ENCODE measurements around the gene RAMP3. TPM values are rescaled to one million over a fixed set of nuclear protein-coding genes. Genes with fewer than 3 reads are reported as not detected.

RAMP3 gene
- total RNA-seq, 4 donors from 2014 or later = 31.9 to 66.5 (median 46.1) TPM

DNA sequence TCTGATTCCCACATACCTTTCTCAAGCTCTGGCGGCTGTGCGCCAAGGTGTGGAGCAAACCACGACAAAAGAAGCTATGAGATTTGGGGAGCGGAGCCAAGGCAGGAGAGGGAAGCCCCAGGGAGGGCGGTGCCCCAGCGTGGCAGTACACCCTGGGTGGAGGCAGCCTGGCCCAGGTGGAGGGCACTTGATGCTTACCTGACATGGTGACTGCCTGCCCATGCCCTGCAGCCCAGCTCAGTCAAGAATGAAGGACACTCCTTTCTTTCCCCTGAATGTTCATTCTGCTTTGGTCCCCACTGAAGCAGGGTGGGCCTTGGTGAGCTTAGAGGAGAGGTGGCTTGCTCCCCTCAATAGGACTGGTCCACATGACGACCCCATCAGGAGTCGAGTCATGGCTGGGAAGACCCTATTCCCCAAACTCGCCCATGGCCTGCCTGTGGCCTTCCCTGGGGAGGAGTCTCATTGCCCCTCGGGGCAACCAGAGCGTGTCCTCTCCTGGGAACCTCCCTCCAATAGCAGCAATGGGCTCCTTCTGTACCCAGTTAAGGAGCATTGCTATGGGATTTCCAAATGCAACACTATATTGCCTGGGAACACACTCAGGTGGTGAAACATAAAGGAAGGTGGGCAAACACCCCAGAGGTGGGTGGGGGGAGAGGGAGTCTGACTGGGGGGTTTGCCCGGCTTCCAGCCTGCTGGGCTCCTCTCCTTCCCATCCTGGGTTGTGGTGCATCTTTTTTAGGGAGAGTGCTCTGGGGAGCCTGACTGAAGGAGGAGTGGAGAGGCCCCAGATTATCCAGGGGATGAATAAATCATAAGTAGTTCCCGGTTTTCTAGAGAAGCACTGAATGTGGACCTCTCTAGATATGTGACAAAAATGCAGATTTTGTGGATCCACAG is 22.7 kb downstream of the RAMP3 start:
- ATAC-seq = no peak
- 87 to 88% methylated on average over 4 to 6 of the region's 13 CpGs for whole genome bisulfite sequencing, 2 donors (ENCODE audit: low coverage in 1 of 2)
- no peak for TF ChIP-seq EP300 (IDR thresholded peaks at IDR 0.05)
- TF ChIP-seq, protein P1, sequence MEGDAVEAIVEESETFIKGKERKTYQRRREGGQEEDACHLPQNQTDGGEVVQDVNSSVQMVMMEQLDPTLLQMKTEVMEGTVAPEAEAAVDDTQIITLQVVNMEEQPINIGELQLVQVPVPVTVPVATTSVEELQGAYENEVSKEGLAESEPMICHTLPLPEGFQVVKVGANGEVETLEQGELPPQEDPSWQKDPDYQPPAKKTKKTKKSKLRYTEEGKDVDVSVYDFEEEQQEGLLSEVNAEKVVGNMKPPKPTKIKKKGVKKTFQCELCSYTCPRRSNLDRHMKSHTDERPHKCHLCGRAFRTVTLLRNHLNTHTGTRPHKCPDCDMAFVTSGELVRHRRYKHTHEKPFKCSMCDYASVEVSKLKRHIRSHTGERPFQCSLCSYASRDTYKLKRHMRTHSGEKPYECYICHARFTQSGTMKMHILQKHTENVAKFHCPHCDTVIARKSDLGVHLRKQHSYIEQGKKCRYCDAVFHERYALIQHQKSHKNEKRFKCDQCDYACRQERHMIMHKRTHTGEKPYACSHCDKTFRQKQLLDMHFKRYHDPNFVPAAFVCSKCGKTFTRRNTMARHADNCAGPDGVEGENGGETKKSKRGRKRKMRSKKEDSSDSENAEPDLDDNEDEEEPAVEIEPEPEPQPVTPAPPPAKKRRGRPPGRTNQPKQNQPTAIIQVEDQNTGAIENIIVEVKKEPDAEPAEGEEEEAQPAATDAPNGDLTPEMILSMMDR (IDR thresholded peaks at IDR 0.05) = no peak
- no peak for TF ChIP-seq POLR2A (IDR thresholded peaks at IDR 0.05)
- no peak for TF ChIP-seq POLR2AphosphoS5 (IDR thresholded peaks at IDR 0.05)
- H3K9me3 ChIP-seq = no peaks in the 10 kb centered on the region
- no peaks in the 10 kb centered on the region for H3K4me1 ChIP-seq
- no peak overlapping the region for H3K27ac ChIP-seq
- peaks cover 24% of the 10 kb centered on the region for H3K27me3 ChIP-seq
- H3K4me3 ChIP-seq = no peak overlapping the region
- no peaks in the 10 kb centered on the region for H3K36me3 ChIP-seq

GRCh38 chr7:45181286-45181960 is 23.8 kb downstream of the RAMP3 start:
- no peak for TF ChIP-seq POLR2A (IDR thresholded peaks at IDR 0.05)
- no peak for TF ChIP-seq EP300 (IDR thresholded peaks at IDR 0.05)
- TF ChIP-seq, protein P1 (IDR thresholded peaks at IDR 0.05) = no peak
- no peak for TF ChIP-seq POLR2AphosphoS5 (IDR thresholded peaks at IDR 0.05)
- H3K36me3 ChIP-seq = no peaks in the 10 kb centered on the region
- WGBS, 2 donors (ENCODE audit: low coverage in 1 of 2) = 82 to 100% methylated on average over 1 to 2 of the region's 7 CpGs

DNA sequence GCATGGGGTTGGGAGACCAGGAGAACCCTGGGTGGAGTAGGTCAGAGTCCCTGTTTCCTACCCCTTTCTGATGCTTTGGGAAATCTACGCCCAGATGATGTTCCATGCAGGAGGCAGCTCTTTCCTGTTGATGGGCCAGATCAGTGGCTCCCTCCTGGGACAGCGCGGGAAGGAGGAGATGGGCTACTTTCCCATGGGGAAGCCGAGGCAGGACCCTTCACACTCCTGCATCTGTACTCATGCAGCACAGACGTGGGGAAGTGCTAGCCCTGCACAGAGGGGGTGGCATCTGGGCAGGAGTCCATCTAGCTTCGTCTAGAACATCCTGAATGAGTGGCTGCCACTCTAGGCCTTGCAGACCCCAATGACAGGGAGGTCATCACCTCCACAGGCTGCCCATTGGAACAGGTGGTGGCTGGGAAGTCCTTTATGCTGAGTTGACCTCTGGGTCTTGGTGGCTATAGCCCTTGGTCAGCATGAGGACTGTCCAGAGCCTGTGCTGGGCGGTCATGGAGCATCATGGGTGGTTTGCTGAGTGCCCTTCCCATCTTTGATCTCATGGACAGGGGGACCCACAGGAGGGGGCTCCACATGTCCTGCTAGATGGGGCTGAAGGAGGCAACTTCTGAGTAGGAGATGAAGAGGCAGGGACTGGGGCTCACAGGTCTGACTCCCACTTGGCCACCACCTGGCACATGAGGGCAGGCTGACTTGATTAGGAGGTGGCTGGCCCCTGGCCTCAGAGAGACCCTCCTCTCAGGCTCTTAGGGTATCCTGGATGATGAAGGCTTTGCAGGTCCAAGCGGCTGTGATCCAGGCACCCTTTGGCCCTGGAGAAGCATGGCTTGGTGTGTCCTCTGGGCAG is 24.6 kb downstream of the RAMP3 start:
- H3K36me3 ChIP-seq = no peaks in the 10 kb centered on the region
- TF ChIP-seq EP300 (IDR thresholded peaks at IDR 0.05) (no peak), POLR2AphosphoS5 (IDR thresholded peaks at IDR 0.05) (no peak), POLR2A (IDR thresholded peaks at IDR 0.05) (no peak)
- TF ChIP-seq, protein P1 (IDR thresholded peaks at IDR 0.05) = no peak
- peaks cover 13% of the 10 kb centered on the region for H3K27me3 ChIP-seq
- no CpG with 5 or more reads among the region's 8 CpGs for WGBS, 2 donors (ENCODE audit: low coverage in 1 of 2)
- no peaks in the 10 kb centered on the region for H3K9me3 ChIP-seq
- H3K27ac ChIP-seq = no peak overlapping the region
- H3K4me3 ChIP-seq = no peak overlapping the region
- ATAC-seq = no peak
- no peaks in the 10 kb centered on the region for H3K4me1 ChIP-seq

More at GRCh38 chr7:45181286-45181960, 23.8 kb downstream of the RAMP3 start:
- Histone ChIP-seq H3K27ac (no peak overlapping the region), H3K4me3 (no peak overlapping the region), H3K4me1 (no peaks in the 10 kb centered on the region), H3K9me3 (no peaks in the 10 kb centered on the region), H3K27me3 (peaks cover 21% of the 10 kb centered on the region)
- no peak for ATAC-seq

DNA sequence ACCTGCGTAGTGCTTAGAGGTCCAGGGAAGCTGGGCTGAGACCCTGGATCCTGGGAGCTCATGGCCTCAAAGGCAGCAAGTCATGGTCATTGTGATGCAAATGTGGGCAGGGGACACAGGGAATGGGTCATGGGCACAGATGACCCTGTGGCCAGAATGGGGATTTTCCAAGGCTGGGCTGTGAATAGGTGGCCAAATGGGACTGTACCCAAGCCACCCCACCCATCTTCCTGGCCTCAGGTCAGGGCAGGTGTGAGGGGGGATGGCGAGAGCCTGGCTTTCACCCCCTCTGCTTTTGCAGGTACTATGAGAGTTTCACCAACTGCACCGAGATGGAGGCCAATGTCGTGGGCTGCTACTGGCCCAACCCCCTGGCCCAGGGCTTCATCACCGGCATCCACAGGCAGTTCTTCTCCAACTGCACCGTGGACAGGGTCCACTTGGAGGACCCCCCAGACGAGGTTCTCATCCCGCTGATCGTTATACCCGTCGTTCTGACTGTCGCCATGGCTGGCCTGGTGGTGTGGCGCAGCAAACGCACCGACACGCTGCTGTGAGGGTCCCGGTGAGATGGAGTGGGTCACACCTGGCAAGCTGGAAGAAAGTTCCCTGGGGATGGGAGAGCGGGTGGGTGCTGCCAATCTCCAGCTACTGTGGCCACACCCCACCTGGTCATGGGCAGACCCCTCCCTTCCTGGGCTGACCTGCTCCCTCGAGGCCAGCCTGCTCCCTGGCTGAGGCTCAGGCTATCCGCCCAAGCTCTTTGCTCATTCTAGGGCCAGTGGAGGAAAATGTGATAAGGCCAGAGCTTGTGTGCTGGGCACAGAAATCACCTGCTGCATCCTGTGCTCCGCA is 25.5 kb downstream of the RAMP3 start:
- Histone ChIP-seq H3K4me1 (no peaks in the 10 kb centered on the region), H3K36me3 (no peaks in the 10 kb centered on the region), H3K27ac (no peak overlapping the region), H3K27me3 (peaks cover 7% of the 10 kb centered on the region), H3K9me3 (no peaks in the 10 kb centered on the region), H3K4me3 (no peak overlapping the region)
- 80 to 100% methylated on average over 1 to 3 of the region's 21 CpGs for WGBS, 2 donors (ENCODE audit: low coverage in 1 of 2)
- ATAC-seq = no peak
- TF ChIP-seq POLR2AphosphoS5 (IDR thresholded peaks at IDR 0.05) (no peak), EP300 (IDR thresholded peaks at IDR 0.05) (no peak), POLR2A (IDR thresholded peaks at IDR 0.05) (no peak)
- TF ChIP-seq, protein P1 (IDR thresholded peaks at IDR 0.05) = no peak

All from gastroesophageal sphincter (tissue), 4 donors.